Measurements from ENCODE around the gene NCR3LG1. TPM values are rescaled to one million over a fixed set of nuclear protein-coding genes. Genes with fewer than 3 reads are reported as not detected.

Gene NCR3LG1
- total RNA-seq, 1 donor from 2014 or later, result 4.9 TPM

- H3K36me3 Mint-ChIP-seq, result peaks cover 3% of the 10 kb centered on the region
- TF ChIP-seq CTCF (IDR thresholded peaks at IDR 0.05; ENCODE audit: unreplicated experiment), result no peak
- H3K27me3 Mint-ChIP-seq (ENCODE audit: low read depth), result peaks cover 48% of the 10 kb centered on the region
- no peaks in the 10 kb centered on the region for H3K9me3 Mint-ChIP-seq
- peak overlapping the region; percentile 53 for H3K4me3 Mint-ChIP-seq
- no peak for DNase-seq (ENCODE audit: low spot score in 2 of 2, unreplicated experiment in 2 of 2)
- H3K27ac Mint-ChIP-seq, result no peak overlapping the region
- no peaks in the 10 kb centered on the region for H3K4me1 Mint-ChIP-seq
These were observed 35.7 kb downstream of the NCR3LG1 start for GRCh38 chr11:17387254-17387653.

- no peaks in the 10 kb centered on the region for H3K4me1 Mint-ChIP-seq
- no peaks in the 10 kb centered on the region for H3K9me3 Mint-ChIP-seq
- no peak for TF ChIP-seq CTCF (IDR thresholded peaks at IDR 0.05; ENCODE audit: unreplicated experiment)
- no peak overlapping the region for H3K27ac Mint-ChIP-seq
- H3K4me3 Mint-ChIP-seq, result peak overlapping the region; percentile 53
- peaks cover 49% of the 10 kb centered on the region for H3K27me3 Mint-ChIP-seq (ENCODE audit: low read depth)
- DNase-seq (ENCODE audit: low spot score in 2 of 2, unreplicated experiment in 2 of 2), result no peak
- H3K36me3 Mint-ChIP-seq, result peaks cover 3% of the 10 kb centered on the region
These were observed 36.2 kb downstream of the NCR3LG1 start for GRCh38 chr11:17387811-17388210.

GRCh38 chr11:17388609-17389210 lies 37.1 kb downstream of the NCR3LG1 start, which contains the start of gene KCNJ11:
KCNJ11 (minus strand) TSS chr11:17388659; CDS start chr11:17388091, 568 bp downstream.
- no peak for TF ChIP-seq CTCF (IDR thresholded peaks at IDR 0.05; ENCODE audit: unreplicated experiment)
- no peaks in the 10 kb centered on the region for H3K4me1 Mint-ChIP-seq
- no peaks in the 10 kb centered on the region for H3K9me3 Mint-ChIP-seq
- H3K27ac Mint-ChIP-seq, result no peak within 1 kb of the TSS
- peak within 1 kb of the TSS; percentile 70 for H3K4me3 Mint-ChIP-seq
- no peak for DNase-seq (ENCODE audit: low spot score in 2 of 2, unreplicated experiment in 2 of 2)
- H3K36me3 Mint-ChIP-seq, result peaks cover 3% of the 10 kb centered on the region
- peaks cover 49% of the 10 kb centered on the region for H3K27me3 Mint-ChIP-seq (ENCODE audit: low read depth)

- H3K4me3 Mint-ChIP-seq, result peak overlapping the region; percentile 70
- peaks cover 3% of the 10 kb centered on the region for H3K36me3 Mint-ChIP-seq
- H3K27ac Mint-ChIP-seq, result no peak overlapping the region
- no peaks in the 10 kb centered on the region for H3K9me3 Mint-ChIP-seq
- peak; percentile 82 for TF ChIP-seq CTCF (IDR thresholded peaks at IDR 0.05; ENCODE audit: unreplicated experiment)
- DNase-seq (ENCODE audit: low spot score in 2 of 2, unreplicated experiment in 2 of 2), result peak; percentile 66 to 88
- peaks cover 51% of the 10 kb centered on the region for H3K27me3 Mint-ChIP-seq (ENCODE audit: low read depth)
- H3K4me1 Mint-ChIP-seq, result no peaks in the 10 kb centered on the region
These were observed 37.8 kb downstream of the NCR3LG1 start for GRCh38 chr11:17389211-17389956.

GRCh38 chr11:17389957-17390649 lies 38.5 kb downstream of the NCR3LG1 start:
- H3K27ac Mint-ChIP-seq, result no peak overlapping the region
- H3K27me3 Mint-ChIP-seq (ENCODE audit: low read depth), result peaks cover 44% of the 10 kb centered on the region

More at GRCh38 chr11:17389957-17390649, 38.5 kb downstream of the NCR3LG1 start:
- no peaks in the 10 kb centered on the region for H3K9me3 Mint-ChIP-seq
- peak overlapping the region; percentile 55 for H3K4me3 Mint-ChIP-seq
- no peak for TF ChIP-seq CTCF (IDR thresholded peaks at IDR 0.05; ENCODE audit: unreplicated experiment)
- no peaks in the 10 kb centered on the region for H3K4me1 Mint-ChIP-seq
- H3K36me3 Mint-ChIP-seq, result peaks cover 3% of the 10 kb centered on the region
- no peak for DNase-seq (ENCODE audit: low spot score in 2 of 2, unreplicated experiment in 2 of 2)

Data from mesothelial cell of epicardium (in vitro differentiated cells).